GM12892 (cell line): Measurements from ENCODE around the gene MON2.

ENCODE experiments used
- DNase-seq: peaks from one replicate; pipeline ENCODE4 v3.0.0; 2011; ENCODE audit not compliant: insufficient read length
- FAIRE-seq: peaks from 2 replicates; lab custom pipeline; 2011; peaks lifted over from hg19 to GRCh38; lab: Jason Lieb, UNC
- POLR2A ChIP-seq: IDR thresholded peaks from 2 replicates; pipeline ENCODE4 v1.6.1; 2011; ENCODE audit warnings: low read depth, low read length, control low read depth
- POLR2AphosphoS5 ChIP-seq: IDR thresholded peaks from 2 replicates; pipeline ENCODE4 v1.6.1; 2011; ENCODE audit warnings: low read depth, low read length, control low read depth
- TAF1 ChIP-seq: IDR thresholded peaks from 2 replicates; pipeline ENCODE4 v1.6.1; 2011; ENCODE audit warnings: low read depth, mild to moderate bottlenecking, control low read depth, low read length, borderline replicate concordance

The MON2 gene

DNA sequence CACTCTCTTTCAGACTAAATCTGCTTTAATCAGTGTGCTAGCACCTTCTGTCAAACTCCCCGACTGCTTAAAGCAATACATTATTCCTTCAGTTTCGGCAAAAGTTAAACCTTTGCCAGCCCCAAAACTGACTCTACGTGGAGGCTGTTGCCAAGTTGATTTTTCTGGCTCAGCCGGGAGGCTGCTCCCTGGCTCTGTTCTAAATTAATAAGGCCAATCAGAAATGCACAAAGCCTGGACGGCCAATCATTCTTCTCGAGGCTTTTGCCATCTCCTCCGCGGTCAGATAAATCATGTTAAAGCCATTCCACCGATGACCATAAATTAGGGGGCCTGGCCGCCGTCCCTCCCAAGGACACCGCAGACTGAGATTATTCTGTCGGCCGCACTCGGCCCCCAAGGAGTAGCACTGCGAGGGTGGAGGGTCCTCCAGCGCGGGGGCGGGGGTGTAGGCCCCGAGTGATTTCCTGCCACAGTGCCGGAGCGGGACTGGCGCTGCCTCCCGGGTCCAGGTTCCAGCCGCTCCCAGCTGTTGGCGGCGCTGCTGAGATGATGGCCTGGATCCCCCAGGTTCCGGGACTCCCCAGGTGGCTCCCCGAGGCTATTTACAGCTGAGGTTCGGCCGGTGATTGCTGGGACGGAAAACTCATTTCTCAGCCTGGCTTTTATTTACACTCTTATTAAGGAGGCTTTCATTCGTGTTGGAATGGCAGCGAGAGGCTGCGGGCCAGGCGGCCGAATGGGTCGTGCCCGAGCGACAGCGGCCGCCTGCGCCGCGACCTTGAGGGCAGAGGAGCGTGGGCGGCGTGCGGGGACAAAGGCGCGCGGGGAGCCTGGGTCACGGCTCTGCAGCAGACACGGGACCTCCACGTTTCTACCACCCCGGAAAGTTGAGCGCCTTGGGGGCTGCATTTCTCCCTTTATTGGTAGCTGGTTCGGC, 165.1 kb downstream of the MON2 start:
- TF ChIP-seq POLR2AphosphoS5, result no peak
- no peak for TF ChIP-seq TAF1
- TF ChIP-seq POLR2A, result no peak
- peak; percentile 91 for FAIRE-seq
- peak; percentile 48 for DNase-seq

DNA sequence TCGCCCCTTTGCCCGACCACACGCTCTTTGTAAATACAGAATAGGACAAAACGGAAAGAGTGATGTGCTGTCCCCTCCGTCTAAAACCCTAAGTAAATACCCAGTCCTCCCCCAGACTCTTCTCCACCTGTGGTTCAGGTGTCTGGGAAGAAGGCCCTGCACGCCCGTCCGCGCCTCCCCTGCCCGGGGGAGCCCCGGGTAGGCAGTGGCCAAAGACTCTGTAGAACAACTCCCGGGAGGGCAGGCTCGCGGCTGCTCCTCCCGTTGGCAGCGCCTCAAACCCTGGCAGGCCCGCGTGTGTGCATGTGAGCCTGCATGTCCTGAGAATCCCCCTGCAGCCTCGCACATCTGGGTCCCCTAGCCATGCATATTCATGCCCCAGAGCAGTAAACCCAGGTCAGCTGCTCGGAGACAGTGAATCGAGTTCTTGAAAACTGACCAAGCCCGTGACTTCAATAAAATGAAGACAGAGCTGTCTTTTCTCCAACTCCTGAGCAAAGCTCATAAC, 165.8 kb downstream of the MON2 start:
- FAIRE-seq (no peak), DNase-seq (peak; percentile 41)
- TF ChIP-seq POLR2AphosphoS5, result no peak
- no peak for TF ChIP-seq TAF1
- TF ChIP-seq POLR2A, result no peak

DNA sequence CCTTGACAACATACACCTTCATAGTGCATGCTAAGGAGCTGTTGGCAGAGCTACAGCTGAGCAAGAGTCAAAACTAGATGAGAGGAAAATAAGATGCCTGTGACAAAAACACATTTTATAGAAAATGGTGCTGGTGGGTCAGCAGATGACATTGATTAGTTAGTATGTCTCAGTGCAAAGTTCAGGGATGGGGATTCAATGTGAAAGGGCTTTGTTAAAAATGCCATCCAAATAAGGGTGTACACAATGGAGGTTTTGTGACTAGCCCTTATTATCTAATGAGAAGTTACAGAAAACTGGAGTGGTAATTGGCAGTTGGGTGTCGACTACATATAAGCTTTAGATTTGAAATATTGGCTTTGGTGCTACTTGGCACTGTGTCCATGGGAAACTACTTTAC, 169.0 kb downstream of the MON2 start:
- TF ChIP-seq POLR2A, result no peak
- no peak for TF ChIP-seq TAF1
- no peak for TF ChIP-seq POLR2AphosphoS5
- no peak for FAIRE-seq

DNA sequence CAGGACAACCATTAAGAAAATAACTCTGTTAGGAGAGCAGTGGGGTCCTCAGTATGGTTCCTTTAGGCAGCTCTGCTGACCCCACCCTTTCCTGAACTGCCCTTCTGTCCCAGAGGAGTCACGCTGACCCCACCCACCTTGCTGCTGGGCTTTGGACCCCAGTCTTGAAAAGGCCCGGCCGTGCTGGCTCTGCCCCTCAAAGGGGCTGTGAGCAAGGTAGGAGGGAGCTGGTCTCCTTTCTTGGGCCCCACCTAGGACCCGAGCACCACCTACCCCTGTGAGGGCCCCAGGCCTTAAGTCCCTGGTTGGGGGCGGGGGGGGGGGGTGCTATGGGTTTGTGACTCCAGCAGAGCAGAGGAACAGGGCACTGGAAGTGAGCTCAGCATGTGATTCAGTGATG, 171.1 kb downstream of the MON2 start:
- FAIRE-seq (no peak), DNase-seq (no peak)
- TF ChIP-seq TAF1, result no peak
- no peak for TF ChIP-seq POLR2A
- no peak for TF ChIP-seq POLR2AphosphoS5

More for the DNA sequence above, 169.0 kb downstream of the MON2 start:
- no peak for DNase-seq

DNA sequence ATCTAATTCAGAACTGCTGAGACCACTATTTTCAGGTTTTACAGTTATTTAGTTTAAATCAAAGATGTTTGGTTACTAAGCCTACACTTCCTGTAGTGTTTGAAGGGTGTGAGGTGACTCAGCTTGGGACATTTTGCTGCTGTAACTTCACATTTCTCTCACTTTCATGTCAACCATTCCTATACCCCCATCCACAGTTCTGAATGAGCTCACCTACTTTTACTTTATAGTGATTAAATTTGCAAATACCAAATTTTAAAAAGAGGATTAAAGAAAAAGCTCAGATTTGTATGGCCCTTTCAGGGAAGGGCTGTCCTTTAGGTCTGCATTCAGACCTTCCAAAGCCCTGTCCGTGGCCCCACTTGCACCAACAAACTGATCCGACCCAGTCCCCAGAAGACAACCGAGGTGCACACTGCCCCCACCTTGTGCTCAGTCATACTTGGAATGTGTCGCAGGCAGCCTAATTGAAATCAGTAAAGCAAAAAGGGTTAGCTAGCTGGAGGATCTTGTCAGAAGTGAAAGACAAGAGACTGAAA, 174.4 kb downstream of the MON2 start:
- TF ChIP-seq TAF1 (no peak), POLR2AphosphoS5 (peak; percentile 38; the same call in 1 of the 2 replicates), POLR2A (peak; percentile 58; the same call in 1 of the 2 replicates)
- DNase-seq (peak; percentile 35), FAIRE-seq (peak; percentile 57)

DNA sequence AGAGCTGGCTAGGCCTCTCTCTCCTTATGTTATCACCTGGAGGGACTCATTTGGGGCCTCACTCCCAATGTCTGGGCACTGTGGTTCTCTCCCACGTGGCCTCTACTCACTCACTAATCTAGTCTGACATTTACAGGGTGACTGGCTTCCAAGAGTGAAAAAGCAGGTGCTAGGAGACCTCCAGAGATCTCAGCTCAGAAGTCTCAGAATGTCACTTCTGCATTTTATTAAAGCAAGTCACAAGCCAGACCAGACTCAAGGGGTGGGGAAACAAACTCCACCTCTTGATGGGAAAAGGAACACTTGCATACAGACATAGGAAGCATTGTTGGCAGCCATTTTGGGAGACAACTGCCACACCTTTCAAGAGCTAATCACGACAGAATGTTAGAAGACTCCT, 175.9 kb downstream of the MON2 start:
- FAIRE-seq, result peak; percentile 54

DNA sequence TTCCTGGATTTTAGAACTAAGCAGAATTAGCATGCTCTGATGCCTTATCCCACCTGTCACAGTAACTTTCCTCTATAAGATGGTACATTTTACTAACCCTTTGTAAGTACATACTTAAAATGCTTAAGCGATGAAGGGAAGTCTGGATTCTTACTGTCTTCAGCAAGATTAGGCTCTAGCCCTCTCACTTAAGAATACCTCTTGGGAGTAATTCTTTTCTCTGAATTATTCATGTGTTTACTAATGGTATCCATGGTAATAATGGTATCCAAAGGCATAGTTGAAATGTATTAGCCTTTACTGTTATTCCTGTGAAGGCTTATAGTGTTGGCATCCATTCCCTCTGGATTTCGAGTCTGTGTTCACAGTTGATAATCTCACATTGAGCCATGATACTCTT, 176.9 kb downstream of the MON2 start:
- no peak for FAIRE-seq
- TF ChIP-seq TAF1 (no peak), POLR2A (no peak), POLR2AphosphoS5 (no peak)
- DNase-seq, result no peak

More for the DNA sequence above, 175.9 kb downstream of the MON2 start:
- TF ChIP-seq POLR2AphosphoS5 (no peak), POLR2A (no peak), TAF1 (no peak)
- no peak for DNase-seq

DNA sequence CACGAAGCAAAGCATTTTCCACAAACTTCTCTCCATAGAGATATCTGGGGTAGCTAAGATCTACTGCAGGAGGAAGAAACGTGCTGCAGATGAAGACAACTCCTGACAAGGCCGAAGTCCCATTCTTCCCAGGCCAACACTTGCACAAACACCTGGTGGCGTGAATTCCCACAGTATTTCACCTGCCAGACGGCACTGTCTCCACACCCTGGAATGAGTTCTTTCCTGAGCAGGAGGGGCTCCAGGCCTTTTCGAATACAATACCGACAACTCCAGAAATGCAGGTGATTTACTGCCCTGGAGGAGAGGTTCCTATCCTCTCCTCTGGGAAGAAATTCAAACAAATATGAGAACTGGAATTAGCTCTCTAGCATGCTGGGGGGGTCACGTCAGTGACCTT, 179.9 kb downstream of the MON2 start:
- no peak for FAIRE-seq
- no peak for TF ChIP-seq POLR2AphosphoS5
- TF ChIP-seq TAF1, result no peak
- no peak for TF ChIP-seq POLR2A
- no peak for DNase-seq

DNA sequence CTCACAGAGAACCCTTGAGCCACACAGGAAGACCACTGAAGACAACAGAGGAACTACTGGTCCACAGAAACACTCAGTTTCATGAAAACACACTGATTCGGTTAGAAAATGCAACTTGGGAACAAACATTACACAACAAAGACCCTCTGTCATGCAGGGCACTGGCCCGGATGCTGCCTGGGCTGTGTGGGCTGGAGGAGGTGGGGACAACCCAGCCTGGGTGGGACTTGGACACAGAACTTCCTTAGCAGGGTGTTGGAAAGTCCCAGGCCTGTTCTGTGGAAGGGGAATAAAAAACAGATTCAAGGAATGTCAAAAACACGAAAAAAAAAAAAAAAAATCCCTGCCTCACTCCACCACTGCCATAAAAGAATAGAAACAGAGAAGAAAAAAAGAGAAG, 181.0 kb downstream of the MON2 start:
- DNase-seq (no peak), FAIRE-seq (no peak)
- TF ChIP-seq POLR2A, result no peak
- no peak for TF ChIP-seq TAF1
- no peak for TF ChIP-seq POLR2AphosphoS5

DNA sequence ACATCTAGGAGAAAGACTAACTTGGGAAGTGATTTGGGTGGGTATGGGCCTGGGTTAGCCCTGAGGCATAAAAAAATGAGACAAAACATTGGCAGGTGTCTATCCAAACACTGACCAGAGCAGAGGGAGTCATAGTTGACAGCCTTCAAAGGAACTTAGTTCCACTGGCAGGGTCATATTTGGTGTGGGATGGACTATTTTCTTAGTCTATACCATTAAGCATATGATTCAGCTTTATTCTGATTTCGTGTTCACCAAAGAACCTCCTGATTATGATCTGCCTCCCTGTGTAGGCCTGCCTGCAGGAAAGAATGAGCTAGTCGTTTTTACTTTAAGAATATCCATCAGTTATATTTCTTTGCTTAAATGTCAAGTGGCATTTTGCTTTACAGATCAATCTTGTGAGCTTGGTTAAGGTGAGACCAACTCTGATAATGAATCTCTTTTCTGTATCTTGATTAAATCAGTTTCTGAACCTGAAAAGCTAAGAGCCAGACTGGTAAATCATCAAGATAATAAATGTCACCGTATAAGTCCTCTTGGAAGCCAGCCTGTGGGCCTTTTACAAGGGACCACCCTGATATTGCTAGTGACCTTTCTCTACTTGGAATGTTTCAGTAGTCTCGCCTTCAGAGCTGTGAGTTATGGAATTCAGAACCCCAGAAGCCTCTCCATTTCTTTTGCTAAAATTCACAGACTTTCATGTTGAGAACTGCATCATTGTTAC, 182.9 kb downstream of the MON2 start:
- FAIRE-seq (no peak), DNase-seq (no peak)
- no peak for TF ChIP-seq TAF1
